Hypothalamus (tissue), 51 donors: ENCODE results near the gene FPR2.
"Not testable (repeated sequence)": the region's sequence is repeated elsewhere in the genome, so short reads cannot be mapped to it uniquely, and the experiment has no call there.

Source experiments
- DNase-seq, 51 donors: peaks; one replicate each; lab custom pipeline; 2025; lab: John Stamatoyannopoulos, UW

The FPR2 gene

GRCh38 chr19:51738523-51738922, 22.5 kb upstream of the FPR2 start:
- DNase-seq: not testable (repeated sequence)

- DNase-seq: no peak
These were observed 21.3 kb upstream of the FPR2 start for GRCh38 chr19:51739466-51740213.

GRCh38 chr19:51740356-51740755, 20.6 kb upstream of the FPR2 start:
- DNase-seq: no peak

- no peak for DNase-seq
These were observed 18.2 kb upstream of the FPR2 start for GRCh38 chr19:51742789-51743188.

GRCh38 chr19:51743405-51743804, 17.6 kb upstream of the FPR2 start:
- no peak for DNase-seq

GRCh38 chr19:51746731-51747130, 14.2 kb upstream of the FPR2 start:
- no peak for DNase-seq

GRCh38 chr19:51749979-51750378, 11.0 kb upstream of the FPR2 start:
- no peak for DNase-seq

- DNase-seq: no peak
These were observed 10.4 kb upstream of the FPR2 start for GRCh38 chr19:51750400-51751094.

- peak in 2 of 51 donors; percentile 9 to 23 for DNase-seq
These were observed 9.3 kb upstream of the FPR2 start, which contains the start of gene FPR1 for GRCh38 chr19:51751655-51752054. FPR1 (minus strand) TSS chr19:51751878; CDS start chr19:51746994, 4,884 bp downstream.

GRCh38 chr19:51754109-51754508, 6.9 kb upstream of the FPR2 start:
- DNase-seq: peak in 2 of 51 donors; percentile 7 to 22

GRCh38 chr19:51754770-51755169, 6.2 kb upstream of the FPR2 start:
- no peak for DNase-seq

- DNase-seq: no peak
These were observed 5.4 kb upstream of the FPR2 start for GRCh38 chr19:51755571-51755970.

- DNase-seq: no peak
These were observed 716 bp downstream of the FPR2 start for GRCh38 chr19:51761696-51762095.

GRCh38 chr19:51765086-51765485, 4.1 kb downstream of the FPR2 start:
- DNase-seq: no peak

GRCh38 chr19:51766461-51766860, 5.5 kb downstream of the FPR2 start:
- no peak for DNase-seq

- no peak for DNase-seq
These were observed 10.6 kb downstream of the FPR2 start for GRCh38 chr19:51771376-51772130.

- no peak for DNase-seq
These were observed 12.0 kb downstream of the FPR2 start for GRCh38 chr19:51772977-51773376.

- DNase-seq: not testable (repeated sequence)
These were observed 15.6 kb downstream of the FPR2 start for GRCh38 chr19:51776561-51776960.

- DNase-seq: peak in 41 of 51 donors; percentile 1 to 72 (median 37)
These were observed 16.8 kb downstream of the FPR2 start for GRCh38 chr19:51777570-51778462.

GRCh38 chr19:51779181-51779580, 18.2 kb downstream of the FPR2 start:
- no peak for DNase-seq
